GM10847 (cell line): ENCODE measurements around the gene SH3GL3.

ENCODE experiments used
- POLR2A ChIP-seq: IDR thresholded peaks from 2 replicates; pipeline ENCODE4 v1.6.1; 2011; ENCODE audit not compliant: insufficient read length; ENCODE audit errors: extremely low read depth

SH3GL3 gene

GRCh38 chr15:83569341-83569740, 122.2 kb downstream of the SH3GL3 start:
- no peak for TF ChIP-seq POLR2A

GRCh38 chr15:83570756-83571155, 123.6 kb downstream of the SH3GL3 start:
- no peak for TF ChIP-seq POLR2A

- TF ChIP-seq POLR2A: no peak
Measured at GRCh38 chr15:83571820-83572707, 124.9 kb downstream of the SH3GL3 start.

- TF ChIP-seq POLR2A: no peak
Measured at GRCh38 chr15:83574345-83574744, 127.2 kb downstream of the SH3GL3 start.

GRCh38 chr15:83578691-83579090, 131.6 kb downstream of the SH3GL3 start:
- no peak for TF ChIP-seq POLR2A

- TF ChIP-seq POLR2A: no peak
Measured at GRCh38 chr15:83581381-83581780, 134.2 kb downstream of the SH3GL3 start.

- TF ChIP-seq POLR2A: no peak
Measured at GRCh38 chr15:83582381-83582780, 135.2 kb downstream of the SH3GL3 start.

GRCh38 chr15:83585601-83586335, 138.6 kb downstream of the SH3GL3 start:
- TF ChIP-seq POLR2A: no peak

- no peak for TF ChIP-seq POLR2A
Measured at GRCh38 chr15:83587091-83587490, 139.9 kb downstream of the SH3GL3 start.

GRCh38 chr15:83588441-83588840, 141.3 kb downstream of the SH3GL3 start:
- no peak for TF ChIP-seq POLR2A

- TF ChIP-seq POLR2A: no peak
Measured at GRCh38 chr15:83592370-83593040, 145.4 kb downstream of the SH3GL3 start.

GRCh38 chr15:83595191-83595590, 148.1 kb downstream of the SH3GL3 start:
- TF ChIP-seq POLR2A: no peak

- TF ChIP-seq POLR2A: no peak
Measured at GRCh38 chr15:83598031-83598430, 150.9 kb downstream of the SH3GL3 start.

GRCh38 chr15:83602021-83602420, 154.9 kb downstream of the SH3GL3 start:
- TF ChIP-seq POLR2A: no peak

GRCh38 chr15:83604549-83604948, 157.4 kb downstream of the SH3GL3 start:
- TF ChIP-seq POLR2A: no peak
